PC-9 (cell line): Measurements from ENCODE around the gene CYP24A1. TPM values are rescaled to one million over a fixed set of nuclear protein-coding genes. Genes with fewer than 3 reads are reported as not detected.

ENCODE experiments used
- BruUV-seq: library from RNA; stranded (reverse); fragments of 400-500 nt; replicated peaks from 2 replicates; lab custom pipeline; 2021; lab: Mats Ljungman, UMichigan
- CTCF ChIA-PET: fragments of 300-600 bp; sonication (Branson Sonifier 250); formaldehyde crosslinking; loops from one replicate; lab custom pipeline; 2022; ENCODE audit warnings: antibody characterized with exemption; lab: Charles Lee
- POLR2A ChIA-PET: fragments of 300-600 bp; sonication (Branson Sonifier 250); formaldehyde crosslinking; loops from one replicate; lab custom pipeline; 2022; ENCODE audit warnings: antibody characterized with exemption; ENCODE audit not compliant: unreplicated experiment; lab: Charles Lee
- DNase-seq, 2 experiments: peaks; one replicate each; pipeline versions ENCODE4 v3.0.0 to v3.0.0-alpha.2; 2015 to 2022; ENCODE audit warnings: mixed read lengths in 1 of 2
- H2AFZ ChIP-seq: fragments of 200-600 bp; sonication (generic); 2 replicates; pipeline ENCODE4 v1.8.1; 2017; ENCODE audit warnings: antibody characterized with exemption
- H3F3A ChIP-seq: fragments of 200-600 bp; sonication (generic); 2 replicates; pipeline ENCODE4 v1.8.1; 2017; ENCODE audit warnings: antibody characterized with exemption, mild to moderate bottlenecking, low read depth; ENCODE audit not compliant: insufficient read depth
- H3K27ac ChIP-seq: fragments of 200-600 bp; sonication (generic); 2 replicates; pipeline ENCODE4 v1.6.1; 2016; ENCODE audit warnings: mixed run types
- H3K27me3 ChIP-seq: fragments of 200-600 bp; sonication (generic); 2 replicates; pipeline ENCODE4 v1.6.1; 2016; ENCODE audit warnings: low read depth, mixed run types; ENCODE audit not compliant: insufficient read depth
- H3K36me3 ChIP-seq: fragments of 200-600 bp; sonication (generic); 2 replicates; pipeline ENCODE4 v1.6.1; 2016; ENCODE audit warnings: low read depth, mixed run types
- H3K4me1 ChIP-seq: fragments of 200-600 bp; sonication (generic); replicated peaks from 2 replicates; pipeline ENCODE4 v1.6.1; 2016; ENCODE audit warnings: mixed run types; ENCODE audit not compliant: insufficient read depth
- H3K4me2 ChIP-seq: fragments of 200-600 bp; sonication (generic); 2 replicates; pipeline ENCODE4 v1.6.1; 2017; ENCODE audit warnings: mixed run types
- H3K4me3 ChIP-seq: fragments of 200-600 bp; sonication (generic); 2 replicates; pipeline ENCODE4 v1.6.1; 2016; ENCODE audit warnings: mixed run types
- H3K79me2 ChIP-seq: fragments of 200-600 bp; sonication (generic); 2 replicates; pipeline ENCODE4 v1.6.1; 2017; ENCODE audit warnings: low read depth, mixed run types
- H3K9me2 ChIP-seq: fragments of 200-600 bp; sonication (generic); 2 replicates; pipeline ENCODE4 v1.8.1; 2017; ENCODE audit warnings: mild to moderate bottlenecking; ENCODE audit not compliant: insufficient read depth
- H3K9me3 ChIP-seq: fragments of 200-600 bp; sonication (generic); 2 replicates; pipeline ENCODE4 v1.8.1; 2016; ENCODE audit warnings: low read depth; ENCODE audit not compliant: insufficient read depth
- H4K20me1 ChIP-seq: fragments of 200-600 bp; sonication (generic); 2 replicates; pipeline ENCODE4 v1.8.1; 2017; ENCODE audit not compliant: insufficient read depth
- CTCF ChIP-seq: fragments of 200-600 bp; sonication (generic); conservative IDR thresholded peaks from 2 replicates; pipeline ENCODE4 v1.6.1; 2017; ENCODE audit warnings: mixed run types, antibody characterized with exemption, mild to moderate bottlenecking, moderate library complexity
- EZH2 ChIP-seq: fragments of 200-600 bp; sonication (generic); IDR thresholded peaks from 2 replicates; pipeline ENCODE4 v1.8.0; 2017; ENCODE audit warnings: antibody characterized with exemption, low read depth
- intact Hi-C: fragments of 100-400 bp; cut with micrococcal nuclease; formaldehyde crosslinking; loops from one replicate; pipeline ENCODE4 v1.10.0; 2022; ENCODE audit not compliant: unreplicated experiment
- total RNA-seq: library from RNA; stranded (reverse); gene quantifications from 2 replicates; pipeline ENCODE4 v1.2.3, GENCODE V29; 2021

The CYP24A1 gene
- total RNA-seq, 1 experiment from 2014 or later = 4.9 TPM

- no peak for TF ChIP-seq EZH2
- TF ChIP-seq CTCF = no peak
- Histone ChIP-seq H3K36me3 (no peaks in the 10 kb centered on the region), H3K79me2 (no peaks in the 10 kb centered on the region), H3K9me2 (no peaks in the 10 kb centered on the region), H3K4me1 (peaks cover 54% of the 10 kb centered on the region), H4K20me1 (no peaks in the 10 kb centered on the region), H3K27me3 (no peaks in the 10 kb centered on the region), H3F3A (peaks cover 26% of the 10 kb centered on the region), H3K27ac (peak overlapping the region; percentile 70), H3K4me3 (no peak overlapping the region), H3K4me2 (peak overlapping the region; percentile 7), H3K9me3 (no peaks in the 10 kb centered on the region), H2AFZ (0 out of 2 replicates have a peak overlapping the region, but pooled peaks have one; percentile 6)
- POLR2A ChIA-PET = no interaction called here
- intact Hi-C loops = no loop called here
- peak in 1 of 2 experiments; percentile 56 for DNase-seq
- CTCF ChIA-PET = interaction anchor here (0.6 kb wide), 1 partner anchor 154 kb away, joined by 4 read pairs; no protein-coding TSS in a partner anchor
- no TSS peak for BruUV-seq
These were observed 63.7 kb downstream of the CYP24A1 start for GRCh38 chr20:54110041-54110440.

DNA sequence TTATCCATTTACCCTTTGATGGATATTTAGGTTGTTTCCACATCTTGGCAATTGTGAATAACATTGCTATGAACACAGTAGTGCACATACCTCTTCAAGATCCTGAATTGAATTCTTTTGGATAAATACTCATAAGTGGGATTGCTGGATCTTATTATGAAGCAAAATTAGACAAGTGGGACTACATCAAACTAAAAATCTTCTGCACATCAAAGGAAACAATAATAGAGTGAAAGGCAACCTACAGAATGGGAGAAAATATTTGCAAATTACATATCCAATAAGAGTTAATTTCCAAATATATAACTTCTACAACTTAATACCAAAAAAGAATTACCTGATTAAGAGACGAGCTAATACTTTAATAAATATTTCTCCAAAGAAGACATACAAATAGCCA lies 65.0 kb downstream of the CYP24A1 start:
- peaks cover 43% of the 10 kb centered on the region for H3K4me1 ChIP-seq
- CTCF ChIA-PET = no interaction called here
- intact Hi-C loops = no loop called here

GRCh38 chr20:54108326-54108642 lies 65.5 kb downstream of the CYP24A1 start:
- CTCF ChIA-PET = no interaction called here
- Histone ChIP-seq H3K79me2 (no peaks in the 10 kb centered on the region), H2AFZ (no peak overlapping the region), H3K4me3 (no peak overlapping the region), H3K9me3 (no peaks in the 10 kb centered on the region), H3F3A (peaks cover 20% of the 10 kb centered on the region; the same call in 1 of the 2 replicates), H3K9me2 (no peaks in the 10 kb centered on the region), H3K27me3 (no peaks in the 10 kb centered on the region), H3K4me1 (peaks cover 38% of the 10 kb centered on the region), H3K27ac (no peak overlapping the region), H3K4me2 (no peak overlapping the region), H4K20me1 (no peaks in the 10 kb centered on the region), H3K36me3 (no peaks in the 10 kb centered on the region)
- BruUV-seq = no TSS peak
- POLR2A ChIA-PET = no interaction called here
- no peak for DNase-seq
- intact Hi-C loops = no loop called here
- TF ChIP-seq EZH2 = no peak
- no peak for TF ChIP-seq CTCF

More for the DNA sequence above, 65.0 kb downstream of the CYP24A1 start:
- BruUV-seq = no TSS peak
- Histone ChIP-seq H3K4me3 (no peak overlapping the region), H3K79me2 (no peaks in the 10 kb centered on the region), H3K9me2 (no peaks in the 10 kb centered on the region), H3K27me3 (no peaks in the 10 kb centered on the region), H4K20me1 (no peaks in the 10 kb centered on the region), H2AFZ (no peak overlapping the region), H3F3A (peaks cover 20% of the 10 kb centered on the region; the same call in 1 of the 2 replicates), H3K4me2 (no peak overlapping the region), H3K36me3 (no peaks in the 10 kb centered on the region), H3K27ac (no peak overlapping the region), H3K9me3 (no peaks in the 10 kb centered on the region)
- POLR2A ChIA-PET = no interaction called here
- TF ChIP-seq EZH2 (no peak), CTCF (no peak)
- no peak for DNase-seq
